Measurements from ENCODE around the gene TRA2A. TPM values are rescaled to one million over a fixed set of nuclear protein-coding genes. Genes with fewer than 3 reads are reported as not detected.

Gene TRA2A
- total RNA-seq, 1 experiment from 2014 or later, result 37.0 TPM

- peak; percentile 99 for DNase-seq (ENCODE audit: low read depth)
Measured at GRCh38 chr7:23470330-23471105, 61.3 kb downstream of the TRA2A start, which contains the start of gene IGF2BP3. Gene IGF2BP3 (minus strand): TSS chr7:23470491. CDS start chr7:23470110, 381 bp downstream.

- no peak for DNase-seq (ENCODE audit: low read depth)
Measured at GRCh38 chr7:23469961-23470250, 61.9 kb downstream of the TRA2A start.

GRCh38 chr7:23469150-23469960 is 62.4 kb downstream of the TRA2A start:
- peak; percentile 65 for DNase-seq (ENCODE audit: low read depth)

- DNase-seq (ENCODE audit: low read depth), result peak; percentile 57
Measured at GRCh38 chr7:23468526-23469149, 63.1 kb downstream of the TRA2A start.

- DNase-seq (ENCODE audit: low read depth), result peak; percentile 77
Measured at GRCh38 chr7:23467806-23468525, 63.8 kb downstream of the TRA2A start.

GRCh38 chr7:23467291-23467805 is 64.4 kb downstream of the TRA2A start:
- no peak for DNase-seq (ENCODE audit: low read depth)

- peak; percentile 28 for DNase-seq (ENCODE audit: low read depth)
Measured at GRCh38 chr7:23462846-23463245, 68.9 kb downstream of the TRA2A start.

- no peak for DNase-seq (ENCODE audit: low read depth)
Measured at GRCh38 chr7:23458044-23458443, 73.7 kb downstream of the TRA2A start.

GRCh38 chr7:23456093-23456492 is 75.7 kb downstream of the TRA2A start:
- no peak for DNase-seq (ENCODE audit: low read depth)

GRCh38 chr7:23454881-23455526 is 76.8 kb downstream of the TRA2A start:
- no peak for DNase-seq (ENCODE audit: low read depth)

Other genes with a start within 250 kb of the TRA2A start
- gene MALSU1, start 232.6 kb downstream of the TRA2A start, total RNA-seq (2014; rRNA removed; shearing (Covaris generic)), result 146 and 158 TPM in 2 replicates
- gene IGF2BP3, start 61.5 kb downstream of the TRA2A start, total RNA-seq (2014; rRNA removed; shearing (Covaris generic)), result 277 and 349 TPM in 2 replicates
- 29.3 and 31.5 TPM in 2 replicates for gene CCDC126, start 65.4 kb upstream of the TRA2A start, total RNA-seq (2014; rRNA removed; shearing (Covaris generic))
- gene FAM221A, start 148.2 kb upstream of the TRA2A start, total RNA-seq (2014; rRNA removed; shearing (Covaris generic)), result 6.5 and 6.9 TPM in 2 replicates
- gene STK31, start 178.2 kb upstream of the TRA2A start, total RNA-seq (2014; rRNA removed; shearing (Covaris generic)), result 0.34 and 0.36 TPM in 2 replicates